GM23338 (cell line): Measurements from ENCODE around the gene AMPH. TPM values are rescaled to one million over a fixed set of nuclear protein-coding genes. Genes with fewer than 3 reads are reported as not detected.

ENCODE experiments used
- CREB1 ChIP-seq: fragments of 250-450 bp; sonication (Bioruptor Pico); IDR thresholded peaks from 2 replicates; pipeline ENCODE4 v1.5.0; 2020; ENCODE audit warnings: low read depth, mild to moderate bottlenecking, moderate library complexity
- CTCF ChIP-seq, 2 experiments: fragments of 200-600 bp in 1 of 2; sonication (generic) in 1 of 2; conservative IDR thresholded peaks; 2 replicates each; pipeline versions ENCODE4 v1.5.1 to v1.6.1; 2016 to 2017; ENCODE audit warnings: antibody characterized with exemption in 2 of 2, low read depth in 2 of 2, mild to moderate bottlenecking in 2 of 2, moderate library complexity in 1 of 2
- ETS1 ChIP-seq: IDR thresholded peaks from 2 replicates; pipeline ENCODE4 v1.6.1; 2016; ENCODE audit warnings: antibody characterized with exemption
- EZH2 ChIP-seq: fragments of 200-600 bp; sonication (generic); IDR thresholded peaks from one replicate; pipeline ENCODE4 v1.8.0; 2017; ENCODE audit warnings: antibody characterized with exemption, mild to moderate bottlenecking, low read depth; ENCODE audit not compliant: unreplicated experiment
- EZH2phosphoT487 ChIP-seq: fragments of 200-600 bp; sonication (generic); IDR thresholded peaks from one replicate; pipeline ENCODE4 v1.8.1; 2018; ENCODE audit warnings: antibody characterized with exemption; ENCODE audit not compliant: unreplicated experiment
- JUNB ChIP-seq: IDR thresholded peaks from one replicate; pipeline ENCODE4 v1.6.1; 2016; ENCODE audit warnings: antibody characterized with exemption; ENCODE audit not compliant: unreplicated experiment
- POLR2AphosphoS5 ChIP-seq: IDR thresholded peaks from 2 replicates; pipeline ENCODE4 v1.6.1; 2016; ENCODE audit warnings: antibody characterized with exemption, low read depth
- STAT1 ChIP-seq: IDR thresholded peaks from one replicate; pipeline ENCODE4 v1.6.1; 2016; ENCODE audit warnings: antibody characterized with exemption; ENCODE audit not compliant: unreplicated experiment
- ZNF114 ChIP-seq: fragments of 250-450 bp; sonication (Bioruptor Pico); IDR thresholded peaks from 2 replicates; pipeline ENCODE4 v1.5.0; 2020; ENCODE audit warnings: mild to moderate bottlenecking, moderate library complexity
- ZNF331 ChIP-seq: fragments of 250-450 bp; sonication (Bioruptor Pico); IDR thresholded peaks from 2 replicates; pipeline ENCODE4 v1.5.0; 2020; ENCODE audit warnings: low read depth, mild to moderate bottlenecking, moderate library complexity
- ZNF462 ChIP-seq: fragments of 250-450 bp; sonication (Bioruptor Pico); IDR thresholded peaks from 2 replicates; pipeline ENCODE4 v1.5.0; 2020; ENCODE audit warnings: mild to moderate bottlenecking, moderate library complexity
- polyA plus RNA-seq: library from polyadenylated mRNA; unstranded; fragments of >200 nt; fragmentation: Nextera tagmentation; extraction: Ambion mirVana; gene quantifications from 2 replicates; pipeline ENCODE4 v1.2.1, GENCODE V29; 2016
- total RNA-seq: library from RNA; depleted of rRNA; stranded (reverse); fragments of >200 nt; shearing (Covaris generic); gene quantifications from 2 replicates; pipeline ENCODE4 v1.2.3, GENCODE V29; 2014

Gene AMPH
- total and polyA plus RNA-seq, 2 experiments from 2014 or later = 4.8 to 10.2 TPM

GRCh38 chr7:38461887-38462286, 169.3 kb downstream of the AMPH start (continued):
- TF ChIP-seq ZNF462 (CRISPR knock-in tag) = no peak
- no peak for TF ChIP-seq STAT1
- no peak for TF ChIP-seq CTCF (conservative IDR thresholded peaks at IDR 0.05; ENCODE audit: low read depth in 2 of 2)
- no peak for TF ChIP-seq ZNF114 (CRISPR knock-in tag)
- TF ChIP-seq POLR2AphosphoS5 = no peak
- TF ChIP-seq JUNB = no peak
- TF ChIP-seq ETS1 = no peak
- TF ChIP-seq ZNF331 (CRISPR knock-in tag) = no peak
- TF ChIP-seq EZH2 = no peak
- TF ChIP-seq CREB1 (CRISPR knock-in tag) = no peak
- no peak for TF ChIP-seq EZH2phosphoT487
